ENCODE data around the gene SPATS2L. TPM values are rescaled to one million over a fixed set of nuclear protein-coding genes. Genes with fewer than 3 reads are reported as not detected.
A peak's percentile ranks its signal among the peaks of the same experiment; 100 is the strongest.

The SPATS2L gene
- total RNA-seq, 2 experiments from 2014 or later, result 53.9 to 56.7 TPM

DNA sequence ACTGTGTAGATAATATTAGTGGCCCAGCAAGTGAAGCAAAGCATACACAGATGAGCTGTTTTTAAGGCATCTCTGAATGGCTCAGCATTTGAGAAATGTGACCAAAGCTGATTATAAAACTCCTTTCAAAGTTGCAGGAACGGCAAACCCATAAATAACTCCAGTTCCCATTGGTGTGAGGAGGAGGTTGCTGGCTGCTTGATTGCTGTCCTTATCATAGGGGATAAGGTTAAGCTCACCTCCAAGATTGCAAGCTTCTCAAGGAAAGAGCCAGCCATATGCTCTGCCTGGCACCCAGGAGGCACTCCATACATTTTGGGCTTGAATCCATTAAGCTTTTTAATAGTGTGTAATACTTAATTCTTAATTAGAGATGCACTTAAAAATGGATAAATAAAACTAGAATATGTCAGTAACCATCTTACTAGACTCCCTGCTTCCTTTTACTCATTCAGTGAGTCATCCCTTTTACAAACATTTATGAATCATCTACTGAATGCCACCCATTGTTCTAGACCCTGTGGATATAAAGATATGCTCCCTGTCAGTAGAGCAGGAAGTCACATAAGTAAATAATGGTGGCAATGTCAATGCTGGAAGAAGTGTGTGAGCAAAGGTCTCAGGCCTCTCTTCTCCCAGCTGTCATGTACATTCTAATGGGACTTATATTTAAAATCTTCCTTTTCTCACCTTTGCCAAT, 99.3 kb downstream of the SPATS2L start:
- peak overlapping the region; percentile 25 for H3K27ac Mint-ChIP-seq
- H3K4me3 Mint-ChIP-seq, result no peak overlapping the region
- ChIA-PET POLR2A (no interaction called here), CTCF (interaction anchor here (0.5 to 4.0 kb wide), 6 partner anchors 10 to 78 kb away, joined by 3 to 11 read pairs (median 4); no protein-coding TSS in a partner anchor)
- H3K27me3 Mint-ChIP-seq, result no peaks in the 10 kb centered on the region
- peaks cover 47% of the 10 kb centered on the region for H3K4me1 Mint-ChIP-seq
- no peak for DNase-seq
- no peaks in the 10 kb centered on the region for H3K9me3 Mint-ChIP-seq
- peaks cover 39% of the 10 kb centered on the region for H3K36me3 Mint-ChIP-seq (ENCODE audit: low read depth)

DNA sequence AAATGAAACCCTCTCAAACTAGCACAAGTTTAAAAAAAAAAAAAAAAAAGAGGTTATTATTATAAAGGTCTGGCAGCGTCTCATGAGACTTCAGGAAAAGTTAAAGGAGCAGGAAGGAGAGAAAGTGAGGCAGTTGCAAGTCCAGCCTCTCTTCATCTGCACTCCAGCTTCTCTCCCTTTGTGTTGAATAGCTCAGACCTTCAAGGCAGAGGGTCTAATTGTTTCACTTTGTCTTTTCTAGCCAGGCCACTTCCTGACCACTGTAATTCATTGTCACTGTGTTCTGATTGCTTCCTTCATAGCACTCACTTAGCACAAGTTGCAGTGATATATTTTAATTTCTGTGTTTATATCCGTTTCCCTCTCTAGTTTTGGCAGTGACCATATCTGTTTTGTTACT, 99.9 kb downstream of the SPATS2L start:
- Mint-ChIP-seq H3K27ac (peak overlapping the region; percentile 25), H3K9me3 (no peaks in the 10 kb centered on the region), H3K27me3 (no peaks in the 10 kb centered on the region), H3K4me1 (peaks cover 47% of the 10 kb centered on the region), H3K4me3 (no peak overlapping the region), H3K36me3 (ENCODE audit: low read depth) (peaks cover 36% of the 10 kb centered on the region)
- ChIA-PET CTCF (interaction anchor here (0.9 to 4.0 kb wide), 5 partner anchors 11 to 59 kb away, joined by 3 to 11 read pairs (median 5); no protein-coding TSS in a partner anchor), POLR2A (no interaction called here)
- no peak for DNase-seq

DNA sequence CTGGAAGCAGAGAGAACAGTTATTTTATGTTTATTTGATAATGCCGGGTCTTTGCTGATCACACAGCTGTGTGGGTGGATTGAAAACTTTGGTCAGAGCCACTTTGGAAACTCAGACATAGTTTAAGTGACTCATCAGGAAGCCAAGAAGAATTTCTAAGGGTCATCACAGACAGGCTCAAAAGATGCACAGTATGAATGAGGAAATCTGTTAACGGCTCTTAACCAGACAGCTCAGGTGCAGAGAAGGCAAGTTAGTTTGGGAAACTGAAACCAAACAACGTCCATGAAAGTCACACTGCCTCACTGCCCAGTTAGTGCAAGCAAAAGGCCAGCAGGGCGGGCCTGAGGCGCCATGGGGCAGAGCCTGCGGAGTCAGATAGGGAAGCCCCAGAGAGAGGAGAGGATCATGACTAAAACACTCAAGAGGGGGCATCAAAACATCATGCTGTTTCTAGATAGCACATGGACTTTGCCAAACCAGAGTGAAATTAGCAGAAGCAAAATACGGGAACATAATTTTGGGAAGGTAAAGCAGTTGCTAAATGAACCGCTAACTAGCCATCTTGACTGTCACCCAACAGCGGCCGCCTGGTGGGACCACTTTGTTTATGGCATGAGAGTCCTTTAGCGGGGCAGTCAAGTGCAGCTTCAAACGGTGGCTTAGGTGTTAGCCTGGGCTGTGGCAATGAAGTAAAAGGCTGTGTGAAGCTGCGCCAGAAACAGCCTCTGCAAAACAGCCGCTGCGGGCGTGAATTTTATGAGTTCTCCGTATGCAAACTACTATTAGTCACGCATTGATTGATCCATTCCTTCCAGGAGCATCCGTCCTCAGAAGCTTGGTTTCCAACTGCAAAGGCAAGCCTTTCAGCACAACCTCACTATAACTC, 102.2 kb downstream of the SPATS2L start:
- Mint-ChIP-seq H3K9me3 (no peaks in the 10 kb centered on the region), H3K4me3 (no peak overlapping the region), H3K4me1 (peaks cover 47% of the 10 kb centered on the region), H3K36me3 (ENCODE audit: low read depth) (peaks cover 31% of the 10 kb centered on the region), H3K27ac (no peak overlapping the region), H3K27me3 (no peaks in the 10 kb centered on the region)
- ChIA-PET CTCF (interaction anchor here (0.6 to 4.0 kb wide), 5 partner anchors 10 to 48 kb away, joined by 3 to 11 read pairs (median 3); no protein-coding TSS in a partner anchor), POLR2A (no interaction called here)
- no peak for DNase-seq

DNA sequence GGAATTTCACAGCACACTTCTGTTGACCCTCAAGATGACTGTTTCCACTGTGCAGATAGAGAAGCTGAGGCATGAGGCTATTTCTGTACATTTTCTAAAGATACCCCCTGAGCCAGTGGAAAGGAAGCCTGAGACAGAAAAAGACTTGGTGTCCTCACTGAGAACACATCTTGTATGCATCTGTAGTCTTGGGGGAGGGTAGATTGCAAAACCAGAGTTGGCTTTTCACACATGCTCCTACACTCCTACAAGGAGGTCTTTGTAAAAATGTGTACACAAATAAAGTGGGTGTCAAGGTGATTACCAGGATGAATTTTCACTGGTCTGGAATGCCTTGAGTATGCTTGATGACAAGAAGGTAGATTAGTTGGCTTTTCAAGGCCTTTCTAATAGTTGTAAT, 105.3 kb downstream of the SPATS2L start:
- ChIA-PET CTCF (interaction anchor here (0.6 kb wide), 1 partner anchor 43 kb away, joined by 3 read pairs; no protein-coding TSS in a partner anchor), POLR2A (no interaction called here)
- peaks cover 28% of the 10 kb centered on the region for H3K4me1 Mint-ChIP-seq
- no peak for DNase-seq
- no peak overlapping the region for H3K4me3 Mint-ChIP-seq
- H3K36me3 Mint-ChIP-seq (ENCODE audit: low read depth), result peaks cover 26% of the 10 kb centered on the region
- no peaks in the 10 kb centered on the region for H3K27me3 Mint-ChIP-seq
- no peak overlapping the region for H3K27ac Mint-ChIP-seq
- H3K9me3 Mint-ChIP-seq, result no peaks in the 10 kb centered on the region

DNA sequence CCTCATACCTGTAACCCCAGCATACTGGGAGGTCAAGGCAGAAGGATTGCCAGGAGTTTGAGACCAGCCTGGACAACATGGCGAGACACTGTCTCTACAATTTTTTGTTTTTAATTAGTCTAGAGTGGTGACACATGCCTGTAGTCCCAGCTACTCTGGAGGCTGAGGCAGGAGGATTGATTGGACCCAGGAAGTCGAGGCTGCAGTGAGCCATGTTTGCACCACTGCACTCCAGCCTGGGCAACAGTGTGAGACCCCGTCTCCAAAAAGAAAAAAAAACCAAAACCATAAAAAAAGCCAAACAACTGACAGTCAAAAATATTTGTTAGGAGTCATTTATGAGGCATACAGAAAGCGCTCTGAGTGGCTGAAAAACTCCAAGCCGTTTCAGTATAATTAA, 107.9 kb downstream of the SPATS2L start:
- CTCF ChIA-PET, result no interaction called here
- no peak for DNase-seq
- POLR2A ChIA-PET, result no interaction called here
- Mint-ChIP-seq H3K4me3 (no peak overlapping the region), H3K27ac (no peak overlapping the region), H3K27me3 (no peaks in the 10 kb centered on the region), H3K9me3 (no peaks in the 10 kb centered on the region), H3K36me3 (ENCODE audit: low read depth) (peaks cover 35% of the 10 kb centered on the region), H3K4me1 (peaks cover 9% of the 10 kb centered on the region)

DNA sequence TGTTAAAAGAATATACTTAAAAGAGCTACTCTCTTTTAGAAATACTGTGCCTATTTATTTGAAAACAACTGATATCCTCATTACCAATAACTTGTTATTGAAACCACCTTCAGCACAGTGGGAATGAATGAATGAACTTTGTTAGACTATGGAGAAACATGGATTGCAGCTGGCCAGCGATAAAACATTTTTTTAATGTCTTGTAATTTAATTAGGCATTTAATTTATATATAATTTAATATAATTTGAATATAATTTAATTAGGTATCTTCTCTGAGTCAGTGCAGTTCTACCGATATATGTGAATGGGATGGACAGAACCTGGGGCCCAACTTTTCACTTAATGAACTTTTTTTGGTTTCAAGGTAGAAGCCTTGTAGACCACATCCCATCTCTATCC, 109.0 kb downstream of the SPATS2L start:
- POLR2A ChIA-PET, result no interaction called here

DNA sequence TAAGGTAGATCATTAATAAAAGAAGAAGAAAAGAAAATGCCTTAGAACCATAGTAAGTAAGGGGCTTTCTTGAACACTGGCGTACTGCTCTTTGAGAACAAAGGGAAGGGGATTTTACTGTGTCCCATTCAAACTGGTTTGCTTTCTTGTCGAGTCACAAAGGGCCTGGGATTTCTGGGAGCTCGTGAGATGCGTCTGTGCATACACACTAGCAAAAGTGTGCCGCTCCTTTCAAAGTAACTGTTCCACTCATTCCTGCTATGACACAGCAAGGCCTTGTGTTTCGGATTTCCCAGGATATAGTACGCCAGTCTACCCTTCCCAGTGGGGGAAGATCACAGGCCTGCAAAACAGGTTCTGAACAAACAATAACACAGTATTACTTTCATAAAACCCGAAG, 110.4 kb downstream of the SPATS2L start:
- POLR2A ChIA-PET, result no interaction called here
- Mint-ChIP-seq H3K27me3 (no peaks in the 10 kb centered on the region), H3K9me3 (no peaks in the 10 kb centered on the region), H3K4me3 (no peak overlapping the region), H3K27ac (no peak overlapping the region), H3K36me3 (ENCODE audit: low read depth) (peaks cover 46% of the 10 kb centered on the region), H3K4me1 (no peaks in the 10 kb centered on the region)
- CTCF ChIA-PET, result interaction anchor here (1.1 kb wide), 1 partner anchor 67 kb away, joined by 3 read pairs; no protein-coding TSS in a partner anchor
- DNase-seq, result no peak

More for the DNA sequence above, 109.0 kb downstream of the SPATS2L start:
- Mint-ChIP-seq H3K36me3 (ENCODE audit: low read depth) (peaks cover 39% of the 10 kb centered on the region), H3K4me3 (no peak overlapping the region), H3K9me3 (no peaks in the 10 kb centered on the region), H3K27ac (no peak overlapping the region), H3K27me3 (no peaks in the 10 kb centered on the region), H3K4me1 (peaks cover 3% of the 10 kb centered on the region)
- no peak for DNase-seq
- CTCF ChIA-PET, result interaction anchor here (0.7 to 1.1 kb wide), 2 partner anchors 10 to 31 kb away, joined by 3 read pairs; no protein-coding TSS in a partner anchor

DNA sequence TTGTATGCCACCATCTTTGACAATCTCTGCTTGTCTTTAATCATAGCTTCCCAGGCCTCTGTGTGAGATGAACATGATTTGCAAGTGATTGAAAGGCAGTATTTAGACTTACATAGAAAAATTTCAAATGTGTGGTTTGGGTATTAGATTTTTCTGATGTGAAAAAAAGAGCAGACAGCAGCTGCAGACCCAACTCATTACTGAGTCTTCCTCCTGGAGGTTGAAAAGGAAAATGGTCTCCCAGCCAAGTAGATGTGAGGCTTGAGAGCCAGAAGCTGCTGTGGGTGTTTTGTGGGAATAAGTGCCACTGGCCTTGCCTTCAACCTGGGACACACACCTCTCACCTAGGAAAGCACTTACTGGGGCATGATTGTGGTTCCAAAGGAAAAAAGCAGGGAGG, 110.9 kb downstream of the SPATS2L start:
- CTCF ChIA-PET, result interaction anchor here (1.1 to 2.2 kb wide), 2 partner anchors 11 to 68 kb away, joined by 3 to 11 read pairs; no protein-coding TSS in a partner anchor
- Mint-ChIP-seq H3K36me3 (ENCODE audit: low read depth) (peaks cover 44% of the 10 kb centered on the region), H3K4me1 (no peaks in the 10 kb centered on the region), H3K27me3 (no peaks in the 10 kb centered on the region), H3K9me3 (no peaks in the 10 kb centered on the region), H3K4me3 (no peak overlapping the region), H3K27ac (no peak overlapping the region)
- POLR2A ChIA-PET, result no interaction called here
- no peak for DNase-seq

DNA sequence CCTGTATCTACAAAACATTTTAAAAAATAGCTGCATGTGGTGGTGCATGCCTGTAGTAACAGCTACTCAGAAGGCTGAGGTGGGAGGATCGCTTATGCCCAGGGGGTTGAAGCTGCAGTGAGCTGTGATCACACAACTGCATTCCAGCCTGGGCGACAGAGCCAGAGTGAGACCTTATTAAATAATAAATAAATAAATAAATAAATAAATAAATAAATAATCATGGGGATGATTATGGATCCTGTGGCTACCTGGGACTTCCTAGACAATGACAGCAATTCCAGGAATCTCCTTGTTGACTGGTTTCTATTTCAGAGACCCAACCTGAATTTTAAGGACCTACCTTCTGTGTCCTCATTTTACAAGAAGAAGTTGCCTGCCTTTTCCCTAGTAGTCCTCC, 111.9 kb downstream of the SPATS2L start:
- POLR2A ChIA-PET, result no interaction called here
- Mint-ChIP-seq H3K27ac (no peak overlapping the region), H3K4me1 (no peaks in the 10 kb centered on the region), H3K27me3 (no peaks in the 10 kb centered on the region), H3K9me3 (no peaks in the 10 kb centered on the region), H3K4me3 (no peak overlapping the region), H3K36me3 (ENCODE audit: low read depth) (peaks cover 50% of the 10 kb centered on the region)
- no peak for DNase-seq
- CTCF ChIA-PET, result interaction anchor here (1.0 to 2.2 kb wide), 2 partner anchors 12 to 70 kb away, joined by 3 to 11 read pairs; no protein-coding TSS in a partner anchor

DNA sequence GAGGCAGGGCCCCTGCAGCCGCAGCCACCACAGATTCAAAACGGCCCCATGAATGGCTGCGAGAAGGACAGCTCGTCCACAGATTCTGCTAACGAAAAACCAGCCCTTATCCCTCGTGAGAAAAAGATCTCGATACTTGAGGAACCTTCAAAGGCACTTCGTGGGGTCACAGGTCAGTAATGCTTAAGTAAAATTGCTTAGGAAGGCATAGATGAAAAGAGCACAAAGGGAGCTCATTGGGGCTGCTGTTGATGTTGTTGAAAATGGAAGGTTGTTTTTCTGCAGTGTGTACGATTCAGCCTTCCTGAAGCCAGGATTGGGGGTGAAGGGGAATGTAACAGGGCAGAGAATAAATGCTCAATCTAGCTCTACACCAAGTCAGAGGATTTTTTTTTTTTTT, 112.8 kb downstream of the SPATS2L start:
- H3K27ac Mint-ChIP-seq, result no peak overlapping the region
- CTCF ChIA-PET, result interaction anchor here (0.7 to 2.2 kb wide), 2 partner anchors 13 to 67 kb away, joined by 3 to 11 read pairs; no protein-coding TSS in a partner anchor
- peaks cover 45% of the 10 kb centered on the region for H3K36me3 Mint-ChIP-seq (ENCODE audit: low read depth)
- H3K4me3 Mint-ChIP-seq, result no peak overlapping the region
- POLR2A ChIA-PET, result no interaction called here
- H3K9me3 Mint-ChIP-seq, result no peaks in the 10 kb centered on the region
- H3K4me1 Mint-ChIP-seq, result no peaks in the 10 kb centered on the region
- no peak for DNase-seq
- H3K27me3 Mint-ChIP-seq, result no peaks in the 10 kb centered on the region

DNA sequence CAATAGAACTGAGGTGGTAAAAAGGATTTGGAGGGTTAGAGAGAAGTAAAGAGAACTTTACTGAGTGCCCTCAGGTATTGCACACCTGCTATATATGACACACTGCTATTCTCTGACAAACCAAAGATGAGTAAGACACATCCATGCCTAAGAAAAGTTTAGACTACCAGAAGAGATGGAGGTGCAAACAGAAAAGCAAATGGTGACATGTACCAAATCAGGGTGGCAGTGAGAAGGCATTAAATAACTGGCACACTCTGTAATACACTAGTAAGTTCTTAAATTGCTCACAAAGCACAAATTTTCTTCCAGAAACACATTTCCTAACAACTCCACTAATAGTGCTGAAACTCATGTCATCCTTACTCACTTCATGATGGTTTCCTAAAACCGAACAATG, 114.8 kb downstream of the SPATS2L start:
- Mint-ChIP-seq H3K4me3 (no peak overlapping the region), H3K36me3 (ENCODE audit: low read depth) (peaks cover 52% of the 10 kb centered on the region)

DNA sequence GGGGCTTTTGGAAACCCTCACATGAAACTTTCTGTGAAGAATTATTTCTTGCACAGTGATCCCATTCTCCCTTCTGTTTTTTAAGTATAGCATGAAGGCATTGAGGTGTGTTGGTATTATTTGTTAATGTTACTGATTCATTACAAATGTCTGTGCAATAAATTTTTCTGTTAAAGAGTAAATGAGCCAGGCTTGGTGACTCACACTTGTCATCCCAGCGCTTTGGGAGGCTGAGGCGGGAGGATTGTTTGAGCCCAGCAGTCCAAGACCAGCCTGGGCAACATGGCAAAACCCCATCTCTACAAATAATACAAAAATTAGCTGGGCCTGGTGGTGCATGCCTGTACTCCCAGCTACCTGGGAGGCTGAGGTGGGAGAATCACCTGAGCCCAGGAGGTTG, 115.6 kb downstream of the SPATS2L start:
- Mint-ChIP-seq H3K4me1 (peaks cover 15% of the 10 kb centered on the region), H3K27me3 (no peaks in the 10 kb centered on the region), H3K4me3 (no peak overlapping the region), H3K9me3 (no peaks in the 10 kb centered on the region), H3K36me3 (ENCODE audit: low read depth) (peaks cover 49% of the 10 kb centered on the region), H3K27ac (no peak overlapping the region)
- ChIA-PET POLR2A (no interaction called here), CTCF (interaction anchor here (0.7 kb wide), 2 partner anchors 14 to 318 kb away, joined by 3 read pairs; no protein-coding TSS in a partner anchor)
- DNase-seq, result no peak

More for the DNA sequence above, 114.8 kb downstream of the SPATS2L start:
- H3K4me1 Mint-ChIP-seq, result peaks cover 7% of the 10 kb centered on the region
- no peak for DNase-seq
- ChIA-PET CTCF (no interaction called here), POLR2A (no interaction called here)
- no peak overlapping the region for H3K27ac Mint-ChIP-seq
- H3K27me3 Mint-ChIP-seq, result no peaks in the 10 kb centered on the region
- H3K9me3 Mint-ChIP-seq, result no peaks in the 10 kb centered on the region

Measured in activated CD4-positive, alpha-beta T cell treated with anti-CD3 and anti-CD28 coated beads, Interleukin-2, amount 10 ng/mL, durations not matched to agents 7 days and 5 days (primary cell).